ENCODE data around the gene MAGI1. TPM values are rescaled to one million over a fixed set of nuclear protein-coding genes. Genes with fewer than 3 reads are reported as not detected.

MAGI1 gene
- total RNA-seq, 2 donors from 2014 or later, result 37.5 to 51.6 TPM

DNA sequence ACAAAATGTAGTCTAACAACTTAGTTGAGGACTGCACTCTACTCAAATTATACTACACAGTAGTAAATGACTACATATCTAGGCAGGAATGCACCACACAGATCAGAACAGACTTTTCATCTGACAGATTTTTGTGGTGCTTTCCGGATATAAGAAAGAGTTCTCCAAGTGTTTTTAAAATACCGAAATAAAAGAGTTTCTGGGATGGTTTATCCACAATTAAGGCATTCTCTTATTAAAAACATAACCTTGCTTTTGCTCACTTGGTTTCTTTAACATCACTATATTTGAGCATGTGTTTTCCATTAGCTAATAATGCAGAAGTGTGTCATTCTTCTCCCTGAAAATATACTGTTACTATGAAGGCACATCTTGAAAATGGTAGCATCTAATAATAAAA, 132.9 kb downstream of the MAGI1 start:
- WGBS, result 71% methylated on average over 2 of the region's 2 CpGs
- Histone ChIP-seq H3K36me3 (no peaks in the 10 kb centered on the region), H3K27me3 (replicated peaks; ENCODE audit: insufficient read depth) (no peaks in the 10 kb centered on the region), H3K4me1 (replicated peaks) (no peaks in the 10 kb centered on the region), H3K9me3 (no peaks in the 10 kb centered on the region), H3K27ac (no peak overlapping the region), H3K4me3 (no peak overlapping the region)
- no peak for DNase-seq (ENCODE audit: low spot score)
- intact Hi-C loops (cut with DNase I), result no loop called here
- TF ChIP-seq, protein P1, sequence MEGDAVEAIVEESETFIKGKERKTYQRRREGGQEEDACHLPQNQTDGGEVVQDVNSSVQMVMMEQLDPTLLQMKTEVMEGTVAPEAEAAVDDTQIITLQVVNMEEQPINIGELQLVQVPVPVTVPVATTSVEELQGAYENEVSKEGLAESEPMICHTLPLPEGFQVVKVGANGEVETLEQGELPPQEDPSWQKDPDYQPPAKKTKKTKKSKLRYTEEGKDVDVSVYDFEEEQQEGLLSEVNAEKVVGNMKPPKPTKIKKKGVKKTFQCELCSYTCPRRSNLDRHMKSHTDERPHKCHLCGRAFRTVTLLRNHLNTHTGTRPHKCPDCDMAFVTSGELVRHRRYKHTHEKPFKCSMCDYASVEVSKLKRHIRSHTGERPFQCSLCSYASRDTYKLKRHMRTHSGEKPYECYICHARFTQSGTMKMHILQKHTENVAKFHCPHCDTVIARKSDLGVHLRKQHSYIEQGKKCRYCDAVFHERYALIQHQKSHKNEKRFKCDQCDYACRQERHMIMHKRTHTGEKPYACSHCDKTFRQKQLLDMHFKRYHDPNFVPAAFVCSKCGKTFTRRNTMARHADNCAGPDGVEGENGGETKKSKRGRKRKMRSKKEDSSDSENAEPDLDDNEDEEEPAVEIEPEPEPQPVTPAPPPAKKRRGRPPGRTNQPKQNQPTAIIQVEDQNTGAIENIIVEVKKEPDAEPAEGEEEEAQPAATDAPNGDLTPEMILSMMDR (IDR thresholded peaks at IDR 0.05), result no peak
- no peak for TF ChIP-seq POLR2AphosphoS5 (IDR thresholded peaks at IDR 0.05)
- TF ChIP-seq POLR2A (IDR thresholded peaks at IDR 0.05), result no peak

DNA sequence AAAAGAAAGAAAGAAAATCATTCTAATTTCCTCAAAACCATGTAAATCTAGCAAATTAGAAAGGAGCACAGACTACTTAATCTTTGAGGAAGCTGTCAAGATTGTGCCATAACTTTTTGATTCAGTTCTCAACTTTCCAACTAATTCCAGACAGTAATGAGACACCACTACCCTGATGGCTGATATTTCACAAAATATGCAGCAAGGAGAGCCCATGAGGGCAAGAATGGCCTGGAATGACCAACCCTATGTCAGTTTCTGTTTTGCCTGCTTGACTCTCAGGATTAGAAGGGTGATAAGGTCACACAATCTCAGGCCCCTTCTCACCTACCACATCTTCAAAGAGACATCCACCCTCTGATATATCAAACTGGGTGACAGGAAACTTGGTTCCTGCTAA, 134.7 kb downstream of the MAGI1 start:
- H3K9me3 ChIP-seq, result no peaks in the 10 kb centered on the region
- no peak overlapping the region for H3K27ac ChIP-seq
- no peaks in the 10 kb centered on the region for H3K27me3 ChIP-seq (replicated peaks; ENCODE audit: insufficient read depth)
- no peaks in the 10 kb centered on the region for H3K36me3 ChIP-seq
- no peak for DNase-seq (ENCODE audit: low spot score)
- no peak overlapping the region for H3K4me3 ChIP-seq
- no peak for TF ChIP-seq POLR2AphosphoS5 (IDR thresholded peaks at IDR 0.05)
- TF ChIP-seq, protein P1 (IDR thresholded peaks at IDR 0.05), result no peak
- TF ChIP-seq POLR2A (IDR thresholded peaks at IDR 0.05), result no peak
- no peaks in the 10 kb centered on the region for H3K4me1 ChIP-seq (replicated peaks)
- intact Hi-C loops (cut with DNase I), result no loop called here

DNA sequence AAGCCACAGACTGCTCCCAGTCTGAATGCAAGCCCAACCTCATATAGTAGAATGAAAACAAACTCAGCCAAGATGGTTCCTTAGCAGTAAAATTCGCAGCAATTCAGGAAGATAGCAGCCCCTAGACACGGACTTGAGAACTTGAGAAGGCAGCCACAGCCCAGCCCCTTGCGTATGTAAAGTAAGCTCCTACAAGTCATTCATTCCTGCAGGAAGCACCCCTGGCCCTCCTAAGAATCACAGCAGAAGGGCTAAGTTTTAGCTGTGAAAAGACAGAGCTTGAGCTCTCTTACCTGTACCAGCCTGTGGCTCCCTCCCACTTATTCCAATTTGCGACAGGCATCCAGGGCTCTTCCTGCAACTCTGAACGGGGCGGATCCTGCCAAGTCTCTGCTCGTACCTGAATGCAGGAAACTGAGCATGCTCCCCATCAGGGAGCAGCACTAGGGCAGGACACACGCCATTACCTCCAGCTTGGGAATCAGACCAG, 136.4 kb downstream of the MAGI1 start:
- DNase-seq (ENCODE audit: low spot score), result peak; percentile 88
- intact Hi-C loops (cut with DNase I), result no loop called here

DNA sequence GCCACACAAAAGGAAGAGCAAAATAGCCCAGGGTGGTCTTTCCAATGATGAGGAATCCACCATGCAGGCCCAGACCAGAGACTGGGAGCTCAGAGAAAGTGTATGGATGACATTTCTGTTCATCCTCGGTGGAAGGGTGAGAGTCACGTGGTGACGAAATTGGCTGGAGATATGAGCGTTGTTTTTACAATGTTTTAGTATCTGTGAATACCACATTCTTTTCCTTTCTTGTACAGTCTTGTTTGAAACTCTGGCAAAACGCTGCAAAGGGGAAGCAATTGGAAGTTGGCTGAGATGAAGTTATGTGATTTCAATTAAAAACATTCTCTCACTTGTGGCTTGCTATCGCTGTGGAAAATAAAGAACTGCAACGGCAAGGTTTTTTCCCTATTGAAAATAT, 137.5 kb downstream of the MAGI1 start:
- Histone ChIP-seq H3K4me3 (peak overlapping the region in 1 of 2 donors; percentile 31), H3K4me1 (replicated peaks) (no peaks in the 10 kb centered on the region), H3K27me3 (replicated peaks; ENCODE audit: insufficient read depth) (no peaks in the 10 kb centered on the region), H3K36me3 (no peaks in the 10 kb centered on the region), H3K9me3 (no peaks in the 10 kb centered on the region), H3K27ac (peak overlapping the region; percentile 16 to 24)
- peak; percentile 23 for DNase-seq (ENCODE audit: low spot score)
- peak; percentile 30 for TF ChIP-seq POLR2AphosphoS5 (IDR thresholded peaks at IDR 0.05)
- TF ChIP-seq, protein P1 (IDR thresholded peaks at IDR 0.05), result no peak
- intact Hi-C loops (cut with DNase I), result no loop called here
- WGBS, result 22% methylated on average over 7 of the region's 7 CpGs

More for the DNA sequence above, 136.4 kb downstream of the MAGI1 start:
- H3K4me3 ChIP-seq, result peak overlapping the region; percentile 22 to 31
- H3K27me3 ChIP-seq (replicated peaks; ENCODE audit: insufficient read depth), result no peaks in the 10 kb centered on the region
- H3K27ac ChIP-seq, result peak overlapping the region; percentile 47 to 69
- WGBS, result 23% methylated on average over 8 of the region's 8 CpGs
- H3K4me1 ChIP-seq (replicated peaks), result no peaks in the 10 kb centered on the region
- no peaks in the 10 kb centered on the region for H3K9me3 ChIP-seq
- no peaks in the 10 kb centered on the region for H3K36me3 ChIP-seq
- TF ChIP-seq POLR2A (IDR thresholded peaks at IDR 0.05) (peak; percentile 36), POLR2AphosphoS5 (IDR thresholded peaks at IDR 0.05) (peak; percentile 76)
- TF ChIP-seq, protein P1 (IDR thresholded peaks at IDR 0.05), result no peak

DNA sequence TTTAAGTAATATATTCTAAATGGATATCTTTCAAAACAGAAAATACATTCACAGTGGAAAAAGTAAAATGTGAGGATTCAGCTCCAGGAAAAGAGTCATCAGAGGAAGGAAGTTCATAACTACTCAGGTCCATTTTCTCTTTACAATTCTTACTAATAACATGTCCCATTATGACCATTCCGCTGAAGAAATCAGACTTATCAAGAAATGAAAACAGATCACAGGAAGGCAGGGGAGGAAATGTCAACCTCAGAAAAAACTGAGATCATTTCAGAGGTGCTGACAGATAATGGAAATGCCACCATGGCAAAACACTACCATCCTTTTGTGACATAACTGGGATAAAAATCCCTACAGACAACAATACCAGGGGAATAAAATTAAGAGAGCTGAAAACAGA, 139.5 kb downstream of the MAGI1 start:
- WGBS, result 82% methylated on average over 1 of the region's 1 CpG
- DNase-seq (ENCODE audit: low spot score), result no peak
- intact Hi-C loops (cut with DNase I), result no loop called here

More for the DNA sequence above, 139.5 kb downstream of the MAGI1 start:
- Histone ChIP-seq H3K4me3 (no peak overlapping the region), H3K27me3 (replicated peaks; ENCODE audit: insufficient read depth) (no peaks in the 10 kb centered on the region), H3K9me3 (no peaks in the 10 kb centered on the region), H3K27ac (no peak overlapping the region), H3K4me1 (replicated peaks) (no peaks in the 10 kb centered on the region), H3K36me3 (no peaks in the 10 kb centered on the region)
- TF ChIP-seq, protein P1 (IDR thresholded peaks at IDR 0.05), result no peak

Measured in prostate gland (tissue), 2 donors.